Measurements from ENCODE around the gene PLXDC2.

Gene PLXDC2

GRCh38 chr10:20005638-20006037, 189.4 kb downstream of the PLXDC2 start:
- TF ChIP-seq EZH2 (IDR thresholded peaks at IDR 0.05; ENCODE audit: borderline replicate concordance, low read length) (no peak), CTCF (IDR thresholded peaks at IDR 0.05; ENCODE audit: low read length) (no peak)
- H3K9me3 ChIP-seq (ENCODE audit: low read length): no peaks in the 10 kb centered on the region
- H3K4me3 ChIP-seq (ENCODE audit: low read depth, low read length, poor library complexity, severe bottlenecking): no peak overlapping the region
- H3K36me3 ChIP-seq (ENCODE audit: insufficient read depth, low read length): no peaks in the 10 kb centered on the region
- H3K9ac ChIP-seq (ENCODE audit: low read length): no peak overlapping the region
- no peaks in the 10 kb centered on the region for H3K27me3 ChIP-seq (ENCODE audit: insufficient read depth, low read length)
- H3K4me1 ChIP-seq (ENCODE audit: insufficient read depth, low read length, severe bottlenecking): peaks cover 6% of the 10 kb centered on the region
- H3K4me2 ChIP-seq (ENCODE audit: low read length): no peak overlapping the region
- no peaks in the 10 kb centered on the region for H3K9me2 ChIP-seq (ENCODE audit: low read depth, low read length)
- no peaks in the 10 kb centered on the region for H4K20me1 ChIP-seq (ENCODE audit: insufficient read depth, low read length)
- no peak overlapping the region for H3K27ac ChIP-seq (ENCODE audit: low read depth, low read length, poor library complexity, severe bottlenecking)
- H2AFZ ChIP-seq (ENCODE audit: low read length): no peak overlapping the region
- H3F3A ChIP-seq (ENCODE audit: insufficient read depth, low read length): no peaks in the 10 kb centered on the region
- H3K79me2 ChIP-seq (ENCODE audit: insufficient read depth, low read length): no peaks in the 10 kb centered on the region

GRCh38 chr10:20006169-20006870, 190.1 kb downstream of the PLXDC2 start:
- TF ChIP-seq EZH2 (IDR thresholded peaks at IDR 0.05; ENCODE audit: borderline replicate concordance, low read length) (no peak), CTCF (IDR thresholded peaks at IDR 0.05; ENCODE audit: low read length) (no peak)
- Histone ChIP-seq H3K9me3 (ENCODE audit: low read length) (no peaks in the 10 kb centered on the region), H3K27ac (ENCODE audit: low read depth, low read length, poor library complexity, severe bottlenecking) (no peak overlapping the region), H3K4me3 (ENCODE audit: low read depth, low read length, poor library complexity, severe bottlenecking) (no peak overlapping the region), H3K36me3 (ENCODE audit: insufficient read depth, low read length) (no peaks in the 10 kb centered on the region), H3K9me2 (ENCODE audit: low read depth, low read length) (no peaks in the 10 kb centered on the region), H3K9ac (ENCODE audit: low read length) (no peak overlapping the region), H3K4me2 (ENCODE audit: low read length) (no peak overlapping the region), H4K20me1 (ENCODE audit: insufficient read depth, low read length) (no peaks in the 10 kb centered on the region), H3K4me1 (ENCODE audit: insufficient read depth, low read length, severe bottlenecking) (peaks cover 6% of the 10 kb centered on the region), H3F3A (ENCODE audit: insufficient read depth, low read length) (no peaks in the 10 kb centered on the region), H3K27me3 (ENCODE audit: insufficient read depth, low read length) (no peaks in the 10 kb centered on the region), H3K79me2 (ENCODE audit: insufficient read depth, low read length) (no peaks in the 10 kb centered on the region), H2AFZ (ENCODE audit: low read length) (no peak overlapping the region)

- Histone ChIP-seq H3K9ac (ENCODE audit: low read length) (no peak overlapping the region), H3K36me3 (ENCODE audit: insufficient read depth, low read length) (no peaks in the 10 kb centered on the region), H3K79me2 (ENCODE audit: insufficient read depth, low read length) (no peaks in the 10 kb centered on the region), H3K27ac (ENCODE audit: low read depth, low read length, poor library complexity, severe bottlenecking) (no peak overlapping the region), H2AFZ (ENCODE audit: low read length) (no peak overlapping the region), H3K9me2 (ENCODE audit: low read depth, low read length) (no peaks in the 10 kb centered on the region), H3K27me3 (ENCODE audit: insufficient read depth, low read length) (no peaks in the 10 kb centered on the region), H3K4me2 (ENCODE audit: low read length) (no peak overlapping the region), H3K4me3 (ENCODE audit: low read depth, low read length, poor library complexity, severe bottlenecking) (no peak overlapping the region), H3F3A (ENCODE audit: insufficient read depth, low read length) (no peaks in the 10 kb centered on the region), H3K9me3 (ENCODE audit: low read length) (no peaks in the 10 kb centered on the region), H3K4me1 (ENCODE audit: insufficient read depth, low read length, severe bottlenecking) (peaks cover 6% of the 10 kb centered on the region), H4K20me1 (ENCODE audit: insufficient read depth, low read length) (no peaks in the 10 kb centered on the region)
- TF ChIP-seq EZH2 (IDR thresholded peaks at IDR 0.05; ENCODE audit: borderline replicate concordance, low read length) (no peak), CTCF (IDR thresholded peaks at IDR 0.05; ENCODE audit: low read length) (no peak)
Measured at GRCh38 chr10:20007426-20007825, 191.2 kb downstream of the PLXDC2 start.
